HG03025 (cell line): ENCODE results near the gene COLGALT1.
"Not testable (repeated sequence)": the region's sequence is repeated elsewhere in the genome, so short reads cannot be mapped to it uniquely, and the experiment has no call there.

ENCODE experiments used
- ATAC-seq: cut with Tn5 transposase; IDR thresholded peaks from one replicate; pipeline ENCODE4 v1.9.1; 2021; ENCODE audit warnings: mild to moderate bottlenecking, moderate library complexity; ENCODE audit not compliant: unreplicated experiment, low FRiP score

The COLGALT1 gene

GRCh38 chr19:17590866-17591265 lies 35.4 kb downstream of the COLGALT1 start:
- ATAC-seq: no peak

GRCh38 chr19:17594296-17594695 lies 38.8 kb downstream of the COLGALT1 start:
- not testable (repeated sequence) for ATAC-seq

GRCh38 chr19:17598063-17598462 lies 42.6 kb downstream of the COLGALT1 start:
- ATAC-seq: not testable (repeated sequence)

- no peak for ATAC-seq
Observed at GRCh38 chr19:17598953-17599352, 43.5 kb downstream of the COLGALT1 start.

- no peak for ATAC-seq
Observed at GRCh38 chr19:17599780-17600179, 44.3 kb downstream of the COLGALT1 start.

GRCh38 chr19:17601683-17602082 lies 46.2 kb downstream of the COLGALT1 start:
- no peak for ATAC-seq

- no peak for ATAC-seq
Observed at GRCh38 chr19:17602217-17602616, 46.8 kb downstream of the COLGALT1 start.

GRCh38 chr19:17602872-17603510 lies 47.5 kb downstream of the COLGALT1 start:
- no peak for ATAC-seq

- no peak for ATAC-seq
Observed at GRCh38 chr19:17604372-17605025, 49.0 kb downstream of the COLGALT1 start.

- ATAC-seq: no peak
Observed at GRCh38 chr19:17605117-17605516, 49.7 kb downstream of the COLGALT1 start.

- peak; percentile 38 for ATAC-seq
Observed at GRCh38 chr19:17605761-17606589, 50.5 kb downstream of the COLGALT1 start.

- ATAC-seq: no peak
Observed at GRCh38 chr19:17606590-17607185, 51.2 kb downstream of the COLGALT1 start.

- no peak for ATAC-seq
Observed at GRCh38 chr19:17607936-17608335, 52.5 kb downstream of the COLGALT1 start.

- no peak for ATAC-seq
Observed at GRCh38 chr19:17610384-17610783, 54.9 kb downstream of the COLGALT1 start.

- ATAC-seq: no peak
Observed at GRCh38 chr19:17611462-17612244, 56.2 kb downstream of the COLGALT1 start.

- no peak for ATAC-seq
Observed at GRCh38 chr19:17614476-17614875, 59.0 kb downstream of the COLGALT1 start.

GRCh38 chr19:17615889-17616685 lies 60.6 kb downstream of the COLGALT1 start:
- ATAC-seq: no peak

- no peak for ATAC-seq
Observed at GRCh38 chr19:17616686-17616960, 61.2 kb downstream of the COLGALT1 start.

GRCh38 chr19:17616961-17617806 lies 61.7 kb downstream of the COLGALT1 start:
- ATAC-seq: no peak
